Measurements from ENCODE around the gene OR4C12. TPM values are rescaled to one million over a fixed set of nuclear protein-coding genes. Genes with fewer than 3 reads are reported as not detected.
"Not testable (repeated sequence)": the region's sequence is repeated elsewhere in the genome, so short reads cannot be mapped to it uniquely, and the experiment has no call there.

Gene OR4C12
- total and polyA plus RNA-seq, 4 donors: not detected

- DNase-seq (ENCODE audit: low spot score): no peak
- Histone ChIP-seq H3K27me3 (ENCODE audit: control insufficient read depth in 4 of 4, insufficient read depth in 4 of 4, low read length in 3 of 4) (no peaks in the 10 kb centered on the region), H3K9ac (ENCODE audit: low read depth in 1 of 2, low read length in 2 of 2) (no peak within 1 kb of the TSS), H3K9me3 (ENCODE audit: control insufficient read depth in 4 of 4, low read length in 3 of 4) (peaks cover 0 to 1% (median 0%) of the 10 kb centered on the region in 4 donors), H3K4me3 (ENCODE audit: low read depth in 1 of 3, low read length in 3 of 3) (no peak within 1 kb of the TSS), H3K27ac (ENCODE audit: low read depth in 1 of 2, low read length in 2 of 2) (no peak within 1 kb of the TSS), H3K4me1 (ENCODE audit: control insufficient read depth in 4 of 4, insufficient read depth in 4 of 4, low read length in 3 of 4) (no peaks in the 10 kb centered on the region), H3K36me3 (ENCODE audit: control insufficient read depth in 4 of 4, insufficient read depth in 3 of 4, low read depth in 1 of 4, low read length in 3 of 4) (no peaks in the 10 kb centered on the region)
- no peak for TF ChIP-seq EGR1 (IDR thresholded peaks at IDR 0.05; ENCODE audit: low read depth in 2 of 2)
- TF ChIP-seq RAD21 (IDR thresholded peaks at IDR 0.05): no peak
- no peak for TF ChIP-seq RXRA (IDR thresholded peaks at IDR 0.05)
- TF ChIP-seq FOXA2 (IDR thresholded peaks at IDR 0.05): no peak
- TF ChIP-seq REST (IDR thresholded peaks at IDR 0.05): no peak
- TF ChIP-seq TAF1 (conservative IDR thresholded peaks at IDR 0.05): no peak
- no peak for TF ChIP-seq JUND (IDR thresholded peaks at IDR 0.05)
- no peak for TF ChIP-seq ZBTB33 (IDR thresholded peaks at IDR 0.05)
- TF ChIP-seq HNF4A (conservative IDR thresholded peaks at IDR 0.05): no peak
- no peak for TF ChIP-seq NR2F2 (IDR thresholded peaks at IDR 0.05)
- TF ChIP-seq FOXA1 (IDR thresholded peaks at IDR 0.05): no peak
- no peak for TF ChIP-seq YY1 (IDR thresholded peaks at IDR 0.05)
- no peak for TF ChIP-seq HNF4G (IDR thresholded peaks at IDR 0.05)
- no peak for TF ChIP-seq MAX (IDR thresholded peaks at IDR 0.05)
- TF ChIP-seq ATF3 (IDR thresholded peaks at IDR 0.05): no peak
- TF ChIP-seq GABPA (IDR thresholded peaks at IDR 0.05 in 1 of 2, conservative IDR thresholded peaks at IDR 0.05 in 1 of 2): no peak
- TF ChIP-seq CTCF (IDR thresholded peaks at IDR 0.05; ENCODE audit: low read depth, low read length, missing input control): no peak
- WGBS: 48% methylated on average over 1 of the region's 1 CpG
Measured at GRCh38 chr11:49952091-49952490, 30.2 kb downstream of the OR4C12 start, which contains the start of gene OR4C13. Gene OR4C13 (plus strand): TSS chr11:49952391. CDS start chr11:49952423, 32 bp downstream.

GRCh38 chr11:49948701-49949100, 33.6 kb downstream of the OR4C12 start:
- H3K9me3 ChIP-seq (ENCODE audit: control insufficient read depth in 4 of 4, low read length in 3 of 4); H3K4me1 ChIP-seq (ENCODE audit: control insufficient read depth in 4 of 4, insufficient read depth in 4 of 4, low read length in 3 of 4); H3K36me3 ChIP-seq (ENCODE audit: control insufficient read depth in 4 of 4, insufficient read depth in 3 of 4, low read depth in 1 of 4, low read length in 3 of 4); DNase-seq (ENCODE audit: low spot score); H3K27me3 ChIP-seq (ENCODE audit: control insufficient read depth in 4 of 4, insufficient read depth in 4 of 4, low read length in 3 of 4); H3K9ac ChIP-seq (ENCODE audit: low read depth in 1 of 2, low read length in 2 of 2); H3K4me3 ChIP-seq (ENCODE audit: low read depth in 1 of 3, low read length in 3 of 3); H3K27ac ChIP-seq (ENCODE audit: low read depth in 1 of 2, low read length in 2 of 2): not testable (repeated sequence)
- WGBS: 56% methylated on average over 1 of the region's 1 CpG

Other genes starting within 250 kb of the OR4C12 start
- gene OR4C13, start 30.1 kb downstream of the OR4C12 start, total RNA-seq: not detected
- not detected for gene OR4C13, start 30.1 kb downstream of the OR4C12 start, polyA plus RNA-seq
- gene OR4C45, start 50.3 kb upstream of the OR4C12 start, total RNA-seq: not detected
- not detected for gene OR4C45, start 50.3 kb upstream of the OR4C12 start, polyA plus RNA-seq

Data from liver (tissue), 9 donors.